ENCODE results near the gene DLG2. TPM values are rescaled to one million over a fixed set of nuclear protein-coding genes. Genes with fewer than 3 reads are reported as not detected.
A peak's percentile ranks its signal among the peaks of the same experiment; 100 is the strongest.

Gene DLG2
- total RNA-seq, 1 donor from 2014 or later = 174 TPM

DNA sequence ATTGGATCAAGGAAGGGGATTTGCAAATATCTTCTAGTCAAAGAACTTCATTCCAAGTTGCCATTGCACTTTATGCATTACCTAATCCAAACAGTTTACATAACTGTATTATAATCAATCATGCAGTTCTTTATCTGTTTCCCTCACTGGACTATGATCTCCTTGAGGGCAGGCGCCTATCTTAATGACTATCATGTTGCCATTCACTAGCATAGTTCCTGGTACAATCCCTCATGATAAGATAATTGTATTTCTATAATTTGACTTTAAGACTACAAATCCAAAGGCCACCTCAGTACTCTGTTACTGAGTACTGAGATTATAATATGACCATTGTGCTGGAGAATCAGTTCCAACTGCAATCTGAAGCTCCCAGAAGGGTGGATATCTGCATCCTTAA lies 2062.3 kb downstream of the DLG2 start:
- DNase-seq (ENCODE audit: low spot score in 2 of 2) = no peak
- FAIRE-seq = no peak

DNA sequence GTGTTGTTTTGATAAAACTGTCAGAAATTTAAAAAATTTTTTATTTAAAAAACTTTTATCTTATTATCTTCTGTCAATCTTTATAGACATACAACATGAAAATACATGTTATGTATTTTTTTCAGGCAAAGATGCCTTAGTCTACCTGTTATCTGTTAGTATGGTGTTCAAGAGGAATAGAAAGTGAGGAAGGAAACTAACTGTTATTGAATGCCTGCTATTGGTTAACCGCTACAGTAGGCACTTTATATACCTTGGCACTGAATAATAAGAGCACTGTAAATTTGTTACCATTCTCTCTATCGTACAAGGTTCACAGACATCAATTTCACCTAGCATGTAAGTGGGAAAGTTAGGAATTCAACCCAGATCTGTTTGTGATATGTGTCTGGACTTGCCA lies 2068.9 kb downstream of the DLG2 start:
- DNase-seq (ENCODE audit: low spot score in 2 of 2) (no peak), FAIRE-seq (peak; percentile 76)

DNA sequence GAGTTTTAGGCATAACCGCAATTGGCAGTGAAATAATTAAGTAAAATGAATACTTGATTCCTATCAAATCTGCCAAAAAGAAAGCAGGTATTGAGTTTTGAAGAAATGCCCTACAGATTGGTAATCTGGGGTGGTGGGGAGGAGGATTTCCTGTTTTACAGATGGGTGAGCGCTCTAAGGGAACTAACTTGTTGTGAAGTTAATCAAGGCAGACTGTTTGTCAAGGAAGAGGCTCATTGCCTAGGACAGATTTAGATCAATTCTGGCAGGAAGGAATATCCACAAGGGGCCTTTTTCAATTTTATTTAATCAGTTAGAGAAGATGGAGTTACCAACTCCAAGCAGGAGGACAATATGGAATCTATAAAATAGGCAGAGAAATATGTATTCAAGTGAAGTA lies 2069.5 kb downstream of the DLG2 start:
- no peak for FAIRE-seq
- no peak for DNase-seq (ENCODE audit: low spot score in 2 of 2)

- no peak for DNase-seq (ENCODE audit: low spot score in 2 of 2)
- no peak for FAIRE-seq
These were observed 2072.3 kb downstream of the DLG2 start for GRCh38 chr11:83554876-83555275.

DNA sequence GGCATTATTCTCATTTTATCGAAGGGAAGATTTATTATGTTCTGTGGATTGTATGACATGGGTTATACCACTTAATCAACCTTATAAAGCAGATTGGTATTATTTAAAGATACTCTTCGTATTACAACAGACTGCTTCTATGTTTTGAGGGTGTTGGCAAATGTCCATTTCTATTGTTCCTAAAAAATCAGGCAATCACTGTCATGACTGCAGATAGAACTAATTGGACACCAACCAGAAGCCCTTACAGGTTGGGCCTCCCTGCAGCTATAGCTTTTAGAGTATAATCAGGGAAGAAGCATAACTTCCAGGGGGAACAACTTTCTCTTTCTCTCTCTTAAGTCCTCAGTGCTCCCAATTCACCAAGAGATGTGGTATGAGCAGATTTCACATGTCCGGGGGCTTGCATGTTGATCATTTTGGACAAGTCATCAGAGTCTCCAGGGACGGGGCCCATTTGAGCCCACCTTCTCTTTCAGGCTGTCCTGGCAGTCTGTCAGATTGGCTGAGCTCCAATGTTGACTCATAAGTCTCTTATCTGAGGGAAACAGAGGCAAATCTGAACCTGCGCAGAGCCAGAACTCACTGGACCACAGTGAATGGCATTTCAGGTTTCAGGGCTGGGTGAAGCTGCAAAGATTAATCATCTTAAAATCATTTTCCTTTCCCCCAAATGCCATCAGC lies 2077.0 kb downstream of the DLG2 start:
- no peak for FAIRE-seq
- DNase-seq (ENCODE audit: low spot score in 2 of 2) = no peak

- FAIRE-seq = no peak
- no peak for DNase-seq (ENCODE audit: low spot score in 2 of 2)
These were observed 2080.8 kb downstream of the DLG2 start for GRCh38 chr11:83546368-83546767.

DNA sequence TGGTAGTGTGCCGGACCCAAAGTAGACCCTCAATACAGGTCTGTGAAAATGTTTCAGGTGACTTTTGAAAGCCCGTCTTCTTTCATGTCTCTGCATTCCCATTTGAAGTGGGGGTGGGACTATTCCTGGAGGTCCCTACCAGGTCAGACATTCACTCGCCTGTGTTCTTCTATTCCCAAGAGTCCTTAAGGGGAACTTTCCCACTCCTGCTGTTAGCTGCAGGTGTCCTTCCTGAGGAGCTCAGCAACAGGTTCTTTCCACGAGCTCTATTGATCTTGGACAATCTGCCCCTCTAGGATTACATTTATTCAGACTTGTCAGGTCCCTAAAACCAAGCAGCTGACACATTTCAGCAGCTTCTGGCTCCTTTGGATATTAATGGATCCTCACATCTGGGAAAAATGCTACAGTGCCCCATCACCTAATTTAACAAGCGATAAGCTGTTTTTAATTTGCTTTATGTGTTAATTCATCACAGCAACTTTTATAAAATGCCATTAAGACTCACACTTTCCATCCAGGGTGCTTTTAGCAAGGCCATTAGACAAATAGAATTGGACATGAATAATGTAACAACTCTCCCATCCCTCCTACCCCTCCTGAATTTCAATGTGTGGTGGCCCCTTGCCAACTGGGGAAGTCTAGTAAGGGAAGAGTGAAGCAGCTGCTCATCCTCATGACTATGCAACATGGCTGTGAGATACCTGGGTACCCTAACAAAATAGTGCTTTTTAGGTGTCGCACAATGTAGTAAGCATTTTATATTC lies 2081.5 kb downstream of the DLG2 start:
- DNase-seq (ENCODE audit: low spot score in 2 of 2) = no peak
- FAIRE-seq = no peak

- no peak for DNase-seq (ENCODE audit: low spot score in 2 of 2)
- FAIRE-seq = no peak
These were observed 2082.3 kb downstream of the DLG2 start for GRCh38 chr11:83544846-83545245.

DNA sequence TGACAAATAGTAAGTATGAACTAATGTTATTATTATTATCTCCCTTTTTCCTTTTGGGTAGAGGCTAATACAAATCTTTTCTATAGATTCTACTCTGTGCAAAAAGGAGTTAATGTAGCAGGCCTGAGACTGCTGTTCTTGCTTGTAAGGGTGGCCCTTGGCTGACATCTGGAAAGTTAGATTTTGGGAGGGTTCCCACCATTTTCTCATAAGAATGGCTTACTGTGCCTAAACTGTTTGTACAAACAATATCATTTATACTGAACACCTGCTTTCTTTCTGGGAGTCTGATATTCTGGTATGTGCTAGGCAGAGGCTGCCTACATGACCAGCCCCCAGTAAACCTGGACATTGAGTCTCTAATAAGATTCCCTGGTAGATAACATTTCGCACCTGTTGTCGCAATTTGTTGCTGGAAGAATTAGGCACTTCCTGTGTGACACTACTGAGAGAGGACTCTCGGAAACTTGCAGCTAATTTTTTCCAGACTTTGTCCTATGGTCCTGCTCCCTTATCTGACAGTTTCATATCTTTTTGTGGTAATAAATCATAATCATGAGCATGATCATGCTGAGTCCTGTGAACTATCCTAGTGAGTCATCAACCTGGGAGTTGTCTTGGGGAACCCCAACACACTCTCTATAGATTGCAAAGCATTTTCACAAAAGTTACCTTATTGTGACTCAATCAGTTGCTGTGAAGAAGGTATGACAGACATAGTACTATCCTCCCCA lies 2083.3 kb downstream of the DLG2 start:
- no peak for FAIRE-seq
- no peak for DNase-seq (ENCODE audit: low spot score in 2 of 2)

GRCh38 chr11:83542861-83543260 lies 2084.3 kb downstream of the DLG2 start:
- DNase-seq (ENCODE audit: low spot score in 2 of 2) = no peak

GRCh38 chr11:83540728-83541127 lies 2086.4 kb downstream of the DLG2 start:
- FAIRE-seq (no peak), DNase-seq (ENCODE audit: low spot score in 2 of 2) (no peak)

More at GRCh38 chr11:83542861-83543260, 2084.3 kb downstream of the DLG2 start:
- FAIRE-seq = no peak

DNA sequence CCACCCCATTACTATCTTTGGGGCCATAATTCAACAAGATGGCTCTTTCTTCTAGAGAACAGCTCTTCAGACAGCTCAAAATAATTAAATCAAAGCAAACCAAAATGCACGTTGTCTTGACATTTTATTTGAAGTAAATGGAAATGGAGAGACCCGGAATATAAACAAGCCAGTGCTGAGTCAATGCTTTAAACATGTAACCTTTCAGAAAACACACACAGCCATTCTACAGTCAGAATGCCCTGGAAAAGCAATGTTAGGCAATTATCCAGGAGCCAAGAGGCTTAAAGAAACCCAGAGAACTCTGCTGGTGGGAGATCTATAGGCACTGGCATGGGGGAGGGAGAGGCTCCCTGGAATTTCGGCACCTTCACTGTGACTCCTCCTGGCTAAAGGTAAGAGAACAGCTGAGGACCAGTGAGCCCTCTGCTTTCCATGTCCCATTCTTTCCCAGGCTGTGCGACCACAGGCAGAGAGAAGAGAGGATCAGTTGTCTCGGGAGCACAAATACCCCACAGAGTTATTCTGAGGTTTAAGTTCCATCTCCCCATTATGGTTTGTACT lies 2086.9 kb downstream of the DLG2 start:
- FAIRE-seq = no peak
- DNase-seq (ENCODE audit: low spot score in 2 of 2) = no peak

DNA sequence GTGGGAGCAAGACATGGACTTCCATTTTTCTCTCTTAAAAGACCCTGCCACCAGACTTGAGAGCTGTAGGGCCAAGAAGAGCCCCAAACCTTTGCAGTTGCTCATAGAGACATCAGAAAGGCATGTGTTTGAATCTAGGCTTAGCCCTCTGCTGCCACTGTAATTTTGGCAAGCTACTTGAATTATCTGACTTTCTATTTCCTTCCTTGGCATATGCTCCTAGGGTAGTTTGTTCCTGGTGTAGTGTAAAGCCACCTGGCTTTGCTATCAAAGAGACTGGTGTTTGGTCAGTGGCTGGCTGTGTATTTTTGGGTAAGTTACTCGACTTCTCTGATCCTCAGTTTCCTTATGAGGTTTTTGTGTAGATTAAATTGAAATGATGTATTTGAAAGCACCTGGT lies 2088.9 kb downstream of the DLG2 start:
- FAIRE-seq = no peak
- no peak for DNase-seq (ENCODE audit: low spot score in 2 of 2)

GRCh38 chr11:83537131-83537610 lies 2090.0 kb downstream of the DLG2 start:
- FAIRE-seq (no peak), DNase-seq (ENCODE audit: low spot score in 2 of 2) (no peak)

- FAIRE-seq = no peak
These were observed 2094.0 kb downstream of the DLG2 start for GRCh38 chr11:83533166-83533565.

DNA sequence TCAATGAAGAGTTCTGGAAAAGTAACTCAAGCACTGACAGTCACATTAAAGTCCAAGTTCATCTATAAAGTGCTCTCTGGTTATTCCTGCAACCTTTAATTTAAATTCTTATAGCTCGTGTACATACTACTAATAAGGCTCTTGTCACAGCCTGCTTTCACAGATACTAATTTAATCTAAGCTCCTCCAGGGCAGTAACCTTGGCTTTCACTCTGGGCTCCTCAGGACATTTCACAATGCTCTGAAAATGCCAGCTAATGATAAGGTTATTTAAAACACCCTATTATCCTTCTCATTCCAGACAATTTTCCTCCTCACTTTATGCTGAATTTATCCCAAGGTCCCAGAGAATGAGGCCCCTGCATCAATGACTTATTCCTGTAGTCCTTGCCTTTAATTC lies 2098.3 kb downstream of the DLG2 start:
- FAIRE-seq (no peak), DNase-seq (ENCODE audit: low spot score in 2 of 2) (no peak)

More at GRCh38 chr11:83533166-83533565, 2094.0 kb downstream of the DLG2 start:
- DNase-seq (ENCODE audit: low spot score in 2 of 2) = no peak

- DNase-seq (ENCODE audit: low spot score in 2 of 2) (no peak), FAIRE-seq (no peak)
These were observed 2098.9 kb downstream of the DLG2 start for GRCh38 chr11:83528225-83528624.

DNA sequence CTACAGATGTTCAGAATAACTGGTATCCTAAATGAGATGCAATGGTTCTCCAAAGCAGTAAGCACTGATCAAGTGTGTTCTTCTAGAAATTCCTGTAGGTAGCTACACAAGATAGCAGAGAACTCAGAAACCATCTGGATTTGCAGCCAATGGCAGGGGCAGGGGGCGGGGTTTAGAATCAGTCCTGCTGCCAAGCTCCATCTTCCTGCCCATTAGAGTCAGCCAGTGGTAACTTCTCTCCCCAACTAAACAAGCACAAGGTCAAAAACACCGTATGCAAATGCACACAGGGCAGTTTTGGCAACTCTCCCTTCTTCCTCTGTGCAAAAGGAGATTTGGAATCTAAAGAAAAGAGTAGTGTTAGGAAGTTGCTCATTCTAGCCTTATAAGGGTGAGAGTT lies 2103.5 kb downstream of the DLG2 start:
- DNase-seq (ENCODE audit: low spot score in 2 of 2) (no peak), FAIRE-seq (no peak)

- no peak for FAIRE-seq
These were observed 2104.2 kb downstream of the DLG2 start for GRCh38 chr11:83522911-83523310.

GRCh38 chr11:83521647-83522596 lies 2105.2 kb downstream of the DLG2 start:
- DNase-seq (ENCODE audit: low spot score in 2 of 2) = no peak
- FAIRE-seq = no peak

More at GRCh38 chr11:83522911-83523310, 2104.2 kb downstream of the DLG2 start:
- DNase-seq (ENCODE audit: low spot score in 2 of 2) = no peak
